H1 (cell line): Measurements from ENCODE around the gene FKRP. TPM values are rescaled to one million over a fixed set of nuclear protein-coding genes. Genes with fewer than 3 reads are reported as not detected.

Experiments
- CTCF ChIA-PET: fragments of 300-600 bp; sonication (Branson Sonifier 250); formaldehyde crosslinking; loops from one replicate; lab custom pipeline; 2021; ENCODE audit not compliant: partially characterized antibody; lab: Charles Lee
- POLR2A ChIA-PET: fragments of 300-600 bp; sonication (Branson Sonifier 250); formaldehyde crosslinking; loops from one replicate; lab custom pipeline; 2021; ENCODE audit warnings: inconsistent platforms; ENCODE audit not compliant: partially characterized antibody; lab: Charles Lee
- DNase-seq, 2 experiments: peaks; one replicate each; pipeline versions ENCODE4 v3.0.0 to v3.0.0-alpha.2; 2010 to 2022; ENCODE audit warnings: low spot score in 2 of 2, low read depth in 1 of 2, mixed read lengths in 1 of 2
- FAIRE-seq: peaks from 2 replicates; lab custom pipeline; 2011; peaks lifted over from hg19 to GRCh38; lab: Jason Lieb, UNC
- H2AFZ ChIP-seq: 2 replicates; pipeline ENCODE4 v1.8.1; 2012; ENCODE audit warnings: low read length, inconsistent platforms
- H2AK5ac ChIP-seq: 2 replicates; pipeline ENCODE4 v1.6.1; 2013; ENCODE audit warnings: low read depth, low read length
- H2BK120ac ChIP-seq: replicated peaks from 2 replicates; pipeline ENCODE3; 2013; ENCODE audit warnings: low read depth, low read length, inconsistent platforms
- H2BK12ac ChIP-seq: 2 replicates; pipeline ENCODE4 v1.6.1; 2013; ENCODE audit warnings: low read depth, low read length
- H2BK15ac ChIP-seq: 2 replicates; pipeline ENCODE4 v1.6.1; 2013; ENCODE audit warnings: low read length
- H2BK20ac ChIP-seq: 2 replicates; pipeline ENCODE4 v1.6.1; 2013; ENCODE audit warnings: low read length
- H2BK5ac ChIP-seq: 2 replicates; pipeline ENCODE4 v1.6.1; 2013; ENCODE audit warnings: low read depth, low read length
- H3K14ac ChIP-seq: 2 replicates; pipeline ENCODE4 v1.6.1; 2013; ENCODE audit warnings: inconsistent platforms; ENCODE audit not compliant: insufficient read length
- H3K18ac ChIP-seq: 2 replicates; pipeline ENCODE4 v1.6.1; 2013; ENCODE audit warnings: low read length; ENCODE audit errors: extremely low read depth
- H3K23ac ChIP-seq: 2 replicates; pipeline ENCODE4 v1.6.1; 2013; ENCODE audit warnings: inconsistent platforms; ENCODE audit not compliant: insufficient read length
- H3K23me2 ChIP-seq: 2 replicates; pipeline ENCODE4 v1.6.1; 2013; ENCODE audit warnings: low read depth, low read length
- H3K27ac ChIP-seq: 2 replicates; pipeline ENCODE4 v1.6.1; 2011; ENCODE audit warnings: low read depth, low read length, inconsistent platforms
- H3K27me3 ChIP-seq, 4 experiments: replicated peaks in 1 of 4; 1 replicate in 1 of 4; 2 replicates in 3 of 4; pipeline versions ENCODE4 v1.6.1 to v1.8.1; 2011 to 2013; ENCODE audit warnings: low read length in 3 of 4, mild to moderate bottlenecking in 3 of 4, inconsistent platforms in 2 of 4, mixed read lengths in 2 of 4, moderate library complexity in 1 of 4; ENCODE audit not compliant: control insufficient read depth in 3 of 4, insufficient read depth in 3 of 4; ENCODE audit errors: extremely low read depth in 1 of 4
- H3K36me3 ChIP-seq, 4 experiments: 2 replicates each; pipeline versions ENCODE4 v1.6.1 to v1.8.1; 2011 to 2013; ENCODE audit warnings: mild to moderate bottlenecking in 4 of 4, low read length in 3 of 4, moderate library complexity in 2 of 4, control low read depth in 1 of 4, inconsistent platforms in 1 of 4; ENCODE audit not compliant: insufficient read depth in 4 of 4, control insufficient read depth in 2 of 4
- H3K4ac ChIP-seq: replicated peaks from 2 replicates; pipeline ENCODE3; 2013; ENCODE audit warnings: low read length, low read depth, mixed read lengths, inconsistent platforms; ENCODE audit not compliant: insufficient read length
- H3K4me1 ChIP-seq, 4 experiments: replicated peaks in 1 of 4; 1 replicate in 1 of 4; 2 replicates in 3 of 4; pipeline versions ENCODE4 v1.6.1 to v1.8.1; 2011 to 2013; ENCODE audit warnings: low read length in 3 of 4, inconsistent platforms in 2 of 4, mixed read lengths in 1 of 4; ENCODE audit not compliant: insufficient read depth in 4 of 4, control insufficient read depth in 3 of 4
- H3K4me2 ChIP-seq, 2 experiments: 2 replicates each; pipeline versions ENCODE4 v1.6.1 to v1.8.1; 2011 to 2013; ENCODE audit warnings: low read depth in 2 of 2, low read length in 2 of 2, control low read depth in 1 of 2, inconsistent platforms in 1 of 2, mild to moderate bottlenecking in 1 of 2; ENCODE audit not compliant: insufficient read depth in 1 of 2
- H3K4me3 ChIP-seq, 4 experiments: fragments of 200-600, 300-600 bp in 1 of 4; sonication (generic), shearing (Covaris generic), sonication (Bioruptor Twin) in 1 of 4; 2 replicates each; pipeline versions ENCODE4 v1.5.1 to v1.8.1; 2011 to 2016; ENCODE audit warnings: low read length in 4 of 4, low read depth in 3 of 4, control low read depth in 2 of 4, inconsistent platforms in 2 of 4, mild to moderate bottlenecking in 2 of 4, mixed read lengths in 1 of 4, moderate library complexity in 1 of 4; ENCODE audit not compliant: insufficient read depth in 2 of 4; ENCODE audit errors: extremely low read depth in 1 of 4
- H3K56ac ChIP-seq: replicated peaks from 2 replicates; pipeline ENCODE3; 2013; ENCODE audit warnings: low read depth, mild to moderate bottlenecking, mixed read lengths, low read length, inconsistent platforms; ENCODE audit not compliant: insufficient read length
- H3K79me1 ChIP-seq: 2 replicates; pipeline ENCODE4 v1.6.1; 2013; ENCODE audit warnings: low read depth, low read length, control low read depth
- H3K79me2 ChIP-seq, 2 experiments: 2 replicates each; pipeline versions ENCODE4 v1.6.1 to v1.8.1; 2012 to 2013; ENCODE audit warnings: low read length in 2 of 2, mild to moderate bottlenecking in 2 of 2, inconsistent platforms in 1 of 2; ENCODE audit not compliant: insufficient read depth in 2 of 2, control insufficient read depth in 1 of 2
- H3K9ac ChIP-seq, 4 experiments: replicated peaks in 1 of 4; 1 replicate in 1 of 4; 2 replicates in 3 of 4; pipeline versions ENCODE4 v1.6.1 to v1.8.1; 2011 to 2013; ENCODE audit warnings: low read depth in 3 of 4, low read length in 3 of 4, control low read depth in 2 of 4, mild to moderate bottlenecking in 2 of 4, moderate library complexity in 2 of 4, inconsistent platforms in 1 of 4; ENCODE audit errors: extremely low read depth in 1 of 4
- H3K9me3 ChIP-seq, 2 experiments: 2 replicates each; pipeline versions ENCODE4 v1.6.1 to v1.8.1; 2012 to 2013; ENCODE audit warnings: mild to moderate bottlenecking in 2 of 2, moderate library complexity in 2 of 2, control low read depth in 1 of 2, inconsistent platforms in 1 of 2, low read depth in 1 of 2, low read length in 1 of 2, mixed read lengths in 1 of 2; ENCODE audit not compliant: insufficient read depth in 2 of 2
- H4K20me1 ChIP-seq, 2 experiments: replicated peaks in 1 of 2; 2 replicates each; pipeline versions ENCODE3 to v1.8.1; 2011 to 2013; ENCODE audit warnings: inconsistent platforms in 2 of 2, low read length in 2 of 2, mild to moderate bottlenecking in 1 of 2; ENCODE audit not compliant: insufficient read depth in 2 of 2, control insufficient read depth in 1 of 2
- H4K5ac ChIP-seq: 2 replicates; pipeline ENCODE4 v1.6.1; 2013; ENCODE audit warnings: low read length, low read depth, mixed read lengths, inconsistent platforms; ENCODE audit not compliant: insufficient read length
- H4K8ac ChIP-seq: 2 replicates; pipeline ENCODE4 v1.8.0; 2013; ENCODE audit warnings: mild to moderate bottlenecking, moderate library complexity, low read length, inconsistent platforms; ENCODE audit not compliant: insufficient read depth; ENCODE audit errors: extremely low read depth
- H4K91ac ChIP-seq: replicated peaks from 2 replicates; pipeline ENCODE3; 2013; ENCODE audit warnings: low read length, mixed read lengths, inconsistent platforms; ENCODE audit not compliant: insufficient read length
- WGBS, 2 experiments: shearing (Covaris generic) in 1 of 2; methylation state at CpG; one replicate each; pipeline versions ENCODE4 v1.1.6 to v1.1.7; 2013 to 2015; ENCODE audit warnings: low lambda C conversion rate in 2 of 2, mixed read lengths in 2 of 2, inconsistent platforms in 1 of 2, low coverage in 1 of 2, missing lambda C conversion rate in 1 of 2; ENCODE audit not compliant: insufficient replicate concordance in 2 of 2, insufficient coverage in 1 of 2, insufficient read length in 1 of 2; ENCODE audit errors: extremely low coverage in 1 of 2, missing lambda C conversion rate in 1 of 2; 5-methylcytosine and 5-hydroxymethylcytosine counted together
- polyA plus RNA-seq, 7 experiments: library from polyadenylated mRNA; depleted of rRNA in 3 of 7; stranded (reverse) in 5 of 7; unstranded in 2 of 7; fragments of >200 nt in 5 of 7; fragments of 200-250 nt in 2 of 7; gene quantifications; 1 replicate in 5 of 7; 2 replicates in 1 of 7; 4 replicates in 1 of 7; pipeline versions ENCODE4 v1.2.1 to v1.2.3, GENCODE V29; 2011 to 2013; ENCODE audit warnings: missing spikeins in 2 of 7, mixed read lengths in 2 of 7
- total RNA-seq: library from RNA; stranded (reverse); fragmentation: NEBNext Ultra II Directional; extraction: Animal tissue kit (Norgen Biotek cat#: 25700); gene quantifications from 2 replicates; pipeline ENCODE4 v1.2.1, GENCODE V29; 2021

FKRP gene
- total and polyA plus RNA-seq, 2 of the 8 experiments (the other 6 are each of a cell fraction or from before 2014, with no cell fraction given): 17.1 to 24.4 TPM

- H3K27ac ChIP-seq: no peak overlapping the region
- no peak overlapping the region for H3K4me2 ChIP-seq
- no peak overlapping the region for H2AK5ac ChIP-seq
- peaks cover 18% of the 10 kb centered on the region; the same call in 1 of the 2 replicates for H3K79me1 ChIP-seq
- no peaks in the 10 kb centered on the region for H3K9me3 ChIP-seq
- 0 out of 7 replicates have a peak overlapping the region, but pooled peaks of 1 of the 4 experiments have one; percentile 7 for H3K9ac ChIP-seq
- POLR2A ChIA-PET: interaction anchor here (0.6 to 4.2 kb wide), 10 partner anchors 12 to 302 kb away, joined by 3 to 26 read pairs (median 4); partner anchors contain the start of genes PRKD2 and SLC1A5
- peaks cover 51 to 55% of the 10 kb centered on the region in 2 experiments for H4K20me1 ChIP-seq
- no peak overlapping the region for H3K4ac ChIP-seq
- H3K18ac ChIP-seq: no peak overlapping the region
- 89% methylated on average over 17 of the region's 17 CpGs; no CpG with 5 or more reads in 1 of the 2 experiments for WGBS, 2 experiments
- CTCF ChIA-PET: interaction anchor here (0.8 to 4.6 kb wide), 14 partner anchors 10 to 127 kb away, joined by 3 to 48 read pairs (median 6); no protein-coding TSS in a partner anchor
- H3K23ac ChIP-seq: no peak overlapping the region
- peaks cover 46 to 88% of the 10 kb centered on the region in 2 experiments for H3K79me2 ChIP-seq
- H4K91ac ChIP-seq: no peak overlapping the region
- no peak for FAIRE-seq
- H3K14ac ChIP-seq: no peak overlapping the region
- no peak overlapping the region for H2BK120ac ChIP-seq
- H2BK20ac ChIP-seq: no peak overlapping the region
- peaks cover 5 to 23% (median 17%) of the 10 kb centered on the region in 4 experiments; a peak in 6 of 8 replicates for H3K36me3 ChIP-seq
- peak overlapping the region; percentile 18 for H4K8ac ChIP-seq
- no peak overlapping the region; the same call in 1 of the 2 replicates for H2BK5ac ChIP-seq
- no peaks in the 10 kb centered on the region for H3K27me3 ChIP-seq
- H2BK12ac ChIP-seq: no peak overlapping the region
- H3K4me1 ChIP-seq: peaks cover 0 to 14% (median 4%) of the 10 kb centered on the region in 4 experiments; a peak in 5 of 7 replicates
- no peak overlapping the region for H2AFZ ChIP-seq
- H4K5ac ChIP-seq: no peak overlapping the region
- H3K4me3 ChIP-seq: no peak overlapping the region
- DNase-seq: no peak
- peaks cover 8% of the 10 kb centered on the region for H3K23me2 ChIP-seq
- H3K56ac ChIP-seq: no peak overlapping the region
- no peak overlapping the region for H2BK15ac ChIP-seq
These were observed 4.4 kb upstream of the FKRP start for GRCh38 chr19:46741447-46741846.
